HG03097 (cell line): Measurements from ENCODE around the gene GPR150.
A peak's percentile ranks its signal among the peaks of the same experiment; 100 is the strongest.

Experiments
- ATAC-seq: cut with Tn5 transposase; IDR thresholded peaks from one replicate; pipeline ENCODE4 v1.9.1; 2021; ENCODE audit not compliant: unreplicated experiment, low FRiP score

The GPR150 gene

DNA sequence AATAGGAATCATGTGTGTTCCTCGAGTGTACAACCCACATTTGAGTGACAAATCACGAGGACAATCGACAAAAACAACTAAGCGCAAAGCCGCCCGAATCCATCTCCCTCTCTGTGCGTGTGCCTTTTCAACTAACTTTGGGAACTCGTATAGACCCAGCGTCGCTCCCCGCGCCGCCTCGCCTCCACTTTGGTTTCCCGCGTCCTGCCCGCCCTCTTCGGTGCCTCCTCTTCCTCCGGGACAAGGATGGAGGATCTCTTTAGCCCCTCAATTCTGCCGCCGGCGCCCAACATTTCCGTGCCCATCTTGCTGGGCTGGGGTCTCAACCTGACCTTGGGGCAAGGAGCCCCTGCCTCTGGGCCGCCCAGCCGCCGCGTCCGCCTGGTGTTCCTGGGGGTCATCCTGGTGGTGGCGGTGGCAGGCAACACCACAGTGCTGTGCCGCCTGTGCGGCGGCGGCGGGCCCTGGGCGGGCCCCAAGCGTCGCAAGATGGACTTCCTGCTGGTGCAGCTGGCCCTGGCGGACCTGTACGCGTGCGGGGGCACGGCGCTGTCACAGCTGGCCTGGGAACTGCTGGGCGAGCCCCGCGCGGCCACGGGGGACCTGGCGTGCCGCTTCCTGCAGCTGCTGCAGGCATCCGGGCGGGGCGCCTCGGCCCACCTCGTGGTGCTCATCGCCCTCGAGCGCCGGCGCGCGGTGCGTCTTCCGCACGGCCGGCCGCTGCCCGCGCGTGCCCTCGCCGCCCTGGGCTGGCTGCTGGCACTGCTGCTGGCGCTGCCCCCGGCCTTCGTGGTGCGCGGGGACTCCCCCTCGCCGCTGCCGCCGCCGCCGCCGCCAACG, at the start of gene GPR150:
GPR150 (plus strand) TSS at position 58 of the 840 bp plus-strand sequence; CDS start at position 247, 189 bp downstream.
- peak; percentile 62 for ATAC-seq

- ATAC-seq = no peak
Measured at GRCh38 chr5:95572016-95572415, 47.9 kb upstream of the GPR150 start.

GRCh38 chr5:95581576-95581975, 38.3 kb upstream of the GPR150 start:
- no peak for ATAC-seq

DNA sequence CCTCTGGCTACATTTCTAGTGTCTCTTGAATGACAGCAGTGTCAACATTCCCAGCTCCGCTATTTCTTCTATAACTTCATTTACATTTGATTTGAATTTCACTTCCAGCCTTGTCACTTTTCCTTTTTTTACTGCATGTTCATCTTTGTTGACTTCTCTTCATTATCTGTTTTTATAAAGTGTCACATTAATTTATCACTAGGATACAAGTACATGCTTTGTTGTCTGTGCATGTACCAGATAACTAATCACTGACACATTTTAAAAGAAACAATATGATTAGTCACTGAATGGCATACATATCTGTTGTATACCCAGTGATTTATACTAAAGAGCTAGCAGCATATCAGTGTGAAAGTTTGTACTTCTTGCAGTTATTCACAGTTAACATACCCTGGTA, 35.9 kb upstream of the GPR150 start:
- no peak for ATAC-seq

DNA sequence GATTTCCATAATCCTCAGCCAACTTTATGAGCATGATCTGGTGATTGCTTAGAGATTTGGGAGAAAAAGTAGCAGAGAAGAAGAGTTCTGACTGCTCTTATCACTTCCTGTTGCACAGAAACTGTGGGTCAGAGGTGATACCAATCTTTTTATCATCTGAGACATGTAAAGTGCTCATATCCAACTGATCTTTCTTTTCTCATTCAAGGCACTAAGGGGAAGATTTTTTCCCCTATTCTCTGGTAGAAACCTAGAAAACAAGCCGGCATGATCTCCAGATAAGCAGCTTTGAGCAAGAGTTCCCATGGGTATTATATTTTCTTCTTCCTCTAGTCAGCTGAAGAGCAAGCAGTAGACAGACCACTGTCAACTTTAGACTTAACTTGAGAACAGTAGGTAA, 29.0 kb upstream of the GPR150 start:
- no peak for ATAC-seq

GRCh38 chr5:95591490-95591901, 28.4 kb upstream of the GPR150 start:
- no peak for ATAC-seq

- ATAC-seq = no peak
Measured at GRCh38 chr5:95595289-95595931, 24.5 kb upstream of the GPR150 start.

GRCh38 chr5:95599252-95599651, 20.6 kb upstream of the GPR150 start:
- no peak for ATAC-seq

DNA sequence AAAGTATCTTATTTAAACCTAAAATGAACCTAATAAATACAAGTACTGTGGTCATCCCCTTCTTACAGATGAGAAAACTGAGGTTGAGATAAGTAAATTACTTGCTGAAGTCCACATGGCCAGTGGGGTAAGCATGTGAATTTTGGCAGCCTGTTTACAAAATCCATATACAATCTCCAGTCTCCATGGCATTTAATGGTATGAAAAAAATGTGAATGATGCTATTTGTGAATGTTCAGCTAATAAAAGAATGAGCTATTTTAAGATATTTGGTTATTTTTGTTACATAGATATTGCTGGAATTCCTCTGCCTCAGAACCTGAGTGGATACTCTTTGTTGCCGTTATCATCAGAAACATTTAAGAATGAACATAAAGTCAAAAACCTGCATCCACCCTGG, 19.3 kb upstream of the GPR150 start:
- ATAC-seq = no peak

- ATAC-seq = no peak
Measured at GRCh38 chr5:95605786-95606185, 14.1 kb upstream of the GPR150 start.

GRCh38 chr5:95606419-95606818, 13.5 kb upstream of the GPR150 start:
- ATAC-seq = no peak

GRCh38 chr5:95609711-95610110, 10.2 kb upstream of the GPR150 start:
- ATAC-seq = no peak

DNA sequence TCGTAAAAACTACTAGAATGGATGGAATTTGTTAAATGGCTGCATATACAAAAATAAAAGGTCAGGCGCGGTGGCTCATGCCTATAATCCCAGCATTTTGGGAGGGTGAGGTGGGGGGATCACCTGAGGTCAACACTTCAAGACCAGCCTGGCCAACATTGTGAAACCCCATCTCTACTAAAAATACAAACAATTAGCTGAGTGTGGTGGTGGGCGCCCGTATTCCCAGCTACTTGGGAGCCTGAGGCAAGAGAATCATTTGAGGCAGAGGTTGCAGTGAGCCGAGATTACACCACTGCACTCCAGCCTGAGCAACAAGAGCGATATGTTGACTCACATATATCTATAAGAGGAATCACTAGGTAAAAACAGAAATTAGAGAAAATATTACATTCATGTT, 9.3 kb upstream of the GPR150 start:
- no peak for ATAC-seq

- no peak for ATAC-seq
Measured at GRCh38 chr5:95611396-95611795, 8.5 kb upstream of the GPR150 start.

DNA sequence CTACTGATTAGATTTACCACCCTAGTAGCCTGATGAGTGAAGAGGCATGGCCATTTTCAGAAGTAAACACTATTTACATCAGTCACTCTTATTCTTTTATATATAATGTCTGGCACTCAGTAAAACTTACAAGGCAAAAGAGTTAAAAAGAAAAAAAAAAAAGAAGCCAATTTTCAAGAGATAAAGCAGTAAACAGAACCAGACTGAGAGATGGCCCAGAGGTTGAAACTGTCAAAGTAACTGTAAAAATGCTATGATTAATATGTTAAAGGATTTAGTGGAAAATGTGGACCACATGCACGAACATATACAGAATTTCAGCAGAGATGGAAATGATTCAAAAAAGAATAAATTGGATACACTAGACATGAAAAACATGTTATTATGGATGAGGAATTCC, 6.4 kb upstream of the GPR150 start:
- ATAC-seq = no peak

DNA sequence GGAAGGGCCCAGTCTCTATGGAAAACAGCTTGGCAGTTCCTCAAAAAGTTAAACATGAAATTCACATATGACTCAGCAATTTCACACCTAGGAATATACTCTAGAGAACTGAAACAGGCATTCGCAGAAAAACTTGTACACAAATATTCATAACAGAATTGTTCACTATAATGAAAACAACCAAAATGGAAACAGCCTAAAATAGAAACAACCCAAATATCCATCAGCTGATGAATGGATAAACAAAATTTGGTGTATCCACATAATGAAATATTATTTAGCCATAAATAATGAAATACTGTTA, 4.8 kb upstream of the GPR150 start:
- no peak for ATAC-seq

DNA sequence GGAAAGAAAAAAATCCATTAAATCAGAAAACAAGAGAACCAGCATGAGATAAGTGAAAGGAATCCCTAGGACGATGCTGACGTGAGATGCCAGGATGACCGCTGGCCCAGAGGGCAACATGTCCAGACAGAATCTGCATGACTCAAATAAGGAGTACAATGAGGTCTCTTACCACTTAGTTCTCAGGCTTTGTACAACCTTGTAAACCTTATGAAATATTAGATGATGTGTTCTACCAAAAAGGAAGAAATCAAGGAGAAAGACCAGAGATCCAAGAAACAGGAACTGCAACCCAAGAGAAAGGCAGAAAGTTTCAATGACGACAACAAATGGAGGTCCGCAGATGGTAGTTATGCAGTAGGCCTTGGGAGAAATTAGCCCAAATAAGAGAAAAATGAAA, 2.8 kb upstream of the GPR150 start:
- no peak for ATAC-seq

GRCh38 chr5:95619096-95619495, 791 bp upstream of the GPR150 start:
- no peak for ATAC-seq

- ATAC-seq = no peak
Measured at GRCh38 chr5:95619514-95620029, 315 bp upstream of the GPR150 start.

- ATAC-seq = peak; percentile 30
Measured at GRCh38 chr5:95620870-95621838, 1.3 kb downstream of the GPR150 start.
